IPS-18c (cell line): ENCODE data around the gene SALL1.
A peak's percentile ranks its signal among the peaks of the same experiment; 100 is the strongest.

Experiments
- H3K4me3 ChIP-seq: 2 replicates; pipeline ENCODE4 v1.7.0; 2013; ENCODE audit warnings: low read depth, mild to moderate bottlenecking, low read length, moderate library complexity; ENCODE audit not compliant: insufficient read depth
- H3K9me3 ChIP-seq: one replicate; pipeline ENCODE4 v1.6.1; 2013; ENCODE audit warnings: mild to moderate bottlenecking, low read length, moderate library complexity; ENCODE audit not compliant: control insufficient read depth, insufficient read depth

The SALL1 gene

DNA sequence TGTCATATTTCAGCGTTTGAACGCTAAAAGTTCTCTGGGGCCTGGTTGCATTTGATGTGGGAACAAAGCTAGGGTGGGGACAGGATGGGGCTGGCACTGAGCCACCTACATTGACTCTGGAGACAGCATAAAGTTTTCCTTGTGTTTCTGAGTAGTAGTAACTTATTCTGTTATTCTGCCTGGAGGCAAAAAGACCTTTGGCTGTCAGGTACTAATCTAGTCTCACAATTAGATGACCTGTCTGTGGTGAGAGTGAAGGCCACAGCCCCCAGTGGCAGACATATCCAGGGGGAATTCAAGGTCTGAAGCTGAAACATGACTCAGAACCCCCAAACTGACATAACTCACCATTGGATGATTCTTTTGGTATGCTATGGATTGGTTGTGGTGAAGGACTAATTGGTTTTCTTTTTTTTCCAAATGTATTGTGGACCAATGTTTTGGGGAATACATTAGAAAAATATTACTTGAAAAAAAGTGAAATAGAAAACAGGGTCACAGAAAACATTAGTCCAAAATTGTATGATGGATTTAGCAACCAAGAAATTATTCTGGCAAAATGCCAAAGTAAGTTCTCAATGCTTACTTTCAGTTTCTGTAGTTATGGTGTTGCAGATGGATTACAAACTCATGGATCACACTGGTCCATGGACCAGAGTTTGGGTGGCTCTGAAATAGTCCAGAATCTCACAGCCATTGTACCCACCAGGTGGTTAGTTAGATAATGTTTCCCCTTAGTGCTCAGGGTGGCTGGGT lies 10.5 kb upstream of the SALL1 start:
- Histone ChIP-seq H3K9me3 (no peaks in the 10 kb centered on the region), H3K4me3 (no peak overlapping the region)

DNA sequence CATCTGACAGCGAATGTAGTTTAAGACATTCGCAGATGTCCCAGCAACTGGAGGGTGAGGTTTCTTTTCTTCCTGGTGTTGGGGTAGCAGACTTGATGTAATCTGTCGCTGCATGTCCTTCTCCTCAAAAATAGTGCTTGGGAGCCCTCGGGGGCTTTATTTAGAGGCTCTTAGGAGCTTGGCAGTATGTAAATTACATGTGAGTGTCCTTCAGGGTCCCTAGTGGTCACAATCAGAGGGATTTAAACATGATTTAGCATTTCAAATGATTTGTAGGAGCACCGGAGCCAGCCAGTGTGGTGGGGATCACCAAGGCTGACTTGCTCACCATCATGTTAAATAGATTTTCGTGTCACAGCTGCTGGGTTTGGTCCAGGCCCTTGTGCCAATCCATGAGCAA lies 8.8 kb upstream of the SALL1 start:
- Histone ChIP-seq H3K4me3 (no peak overlapping the region), H3K9me3 (peaks cover 3% of the 10 kb centered on the region)

DNA sequence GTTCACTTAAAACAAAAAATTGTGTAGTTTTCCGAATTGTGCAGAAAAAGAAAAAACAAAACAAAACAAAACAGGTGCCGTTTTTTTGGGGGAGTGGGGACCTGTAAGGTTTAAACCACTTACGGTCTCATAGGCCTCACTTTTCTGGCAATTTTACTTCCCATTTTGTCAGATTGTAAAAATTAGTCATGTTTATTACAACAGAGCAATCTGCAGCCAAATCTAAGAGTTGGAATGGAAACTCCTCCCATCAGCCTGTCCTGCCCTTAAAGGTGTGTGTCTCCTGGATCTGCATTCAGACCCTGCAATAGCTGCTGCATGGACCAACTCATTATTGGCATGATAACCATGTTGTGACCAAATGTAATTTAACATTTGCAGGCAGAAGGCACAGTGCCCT lies 8.2 kb upstream of the SALL1 start:
- H3K4me3 ChIP-seq: no peak overlapping the region
- peaks cover 3% of the 10 kb centered on the region for H3K9me3 ChIP-seq

DNA sequence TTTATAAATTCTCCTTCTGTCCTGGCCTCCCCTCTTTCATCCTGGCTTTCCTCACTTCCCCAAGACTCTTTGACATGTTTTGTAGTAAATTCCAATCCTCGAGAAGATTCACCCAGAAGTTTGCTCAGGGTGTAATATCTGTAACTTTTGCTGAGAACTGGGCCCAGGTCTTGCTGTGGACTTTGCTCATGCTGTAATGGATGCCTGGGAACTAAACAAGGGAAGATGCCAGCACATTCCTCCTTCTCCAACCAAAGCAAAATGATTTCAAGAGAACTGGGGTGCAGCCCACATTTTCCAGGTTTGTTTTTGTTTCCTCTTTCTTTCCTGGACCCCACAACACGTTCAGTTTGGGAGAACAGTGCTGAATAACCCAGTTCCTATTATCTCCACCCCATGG lies 6.6 kb upstream of the SALL1 start:
- Histone ChIP-seq H3K4me3 (no peak overlapping the region), H3K9me3 (peaks cover 3% of the 10 kb centered on the region)

DNA sequence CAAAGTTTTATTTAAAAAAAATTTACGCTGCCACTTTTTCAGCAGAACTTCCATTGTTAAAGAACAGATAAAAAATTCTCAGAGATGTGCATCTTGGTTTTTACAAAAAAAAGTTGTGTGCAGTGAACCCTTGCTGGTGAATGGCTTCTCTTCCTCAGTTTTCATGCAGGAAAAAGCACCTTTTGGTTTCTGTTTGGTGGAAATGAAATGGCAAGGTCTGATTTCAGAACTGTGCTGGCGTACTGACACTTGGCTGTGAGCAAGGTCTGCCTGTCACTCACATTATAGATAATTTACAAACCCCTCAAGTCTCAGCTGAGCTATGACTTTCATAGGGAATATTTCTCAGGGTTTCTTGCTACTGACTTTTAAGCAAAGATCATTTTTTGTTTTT lies 5.7 kb upstream of the SALL1 start:
- peak overlapping the region; percentile 92; the same call in 1 of the 2 replicates for H3K4me3 ChIP-seq
- peaks cover 3% of the 10 kb centered on the region for H3K9me3 ChIP-seq

DNA sequence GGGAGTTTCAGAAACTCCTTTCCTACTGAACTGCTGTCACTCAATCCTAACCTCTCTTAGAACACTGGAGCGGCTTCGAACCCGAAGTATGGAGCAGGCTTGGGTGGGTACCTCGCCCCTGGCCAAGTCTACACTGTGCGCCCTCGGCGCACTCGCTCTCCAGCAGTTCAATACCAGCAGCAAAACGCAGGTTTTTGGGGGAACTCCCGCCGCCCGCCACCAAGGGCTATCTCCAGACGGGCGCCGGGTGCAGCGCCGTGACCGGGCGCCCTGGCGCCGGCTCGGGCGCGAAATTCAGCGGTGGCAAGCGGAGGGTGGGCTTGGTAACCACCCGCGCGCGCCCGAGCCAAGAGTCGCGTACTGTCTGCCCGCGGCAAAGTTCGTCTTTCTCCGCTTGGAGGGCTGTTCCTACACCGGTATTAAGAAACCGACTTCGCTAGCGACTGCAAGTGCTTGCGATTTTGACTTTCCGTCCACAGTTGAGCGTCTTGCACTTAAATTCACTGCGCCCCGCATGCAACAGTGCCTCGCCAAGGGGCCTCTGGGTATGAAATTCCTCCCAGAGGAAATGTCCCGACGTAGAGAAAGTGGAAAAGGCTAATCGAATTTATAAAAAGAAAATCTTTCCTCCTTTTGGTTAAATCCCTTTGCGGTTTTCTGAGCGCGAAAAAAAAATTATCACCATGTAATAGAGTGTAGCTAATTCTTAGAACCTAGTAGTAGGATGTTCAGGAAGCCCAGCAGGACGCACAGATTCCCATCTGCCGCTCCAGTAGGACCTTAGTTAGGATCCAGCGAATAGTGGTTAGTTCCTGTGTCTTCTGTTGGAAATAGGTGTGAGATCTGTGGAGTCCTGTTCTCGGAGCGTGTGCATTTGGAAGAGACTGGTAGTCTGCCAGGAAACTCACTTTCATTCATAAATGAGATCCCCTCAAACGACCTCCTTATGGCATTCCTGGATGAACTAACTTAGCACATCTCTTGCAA lies 5.0 kb upstream of the SALL1 start:
- peak overlapping the region; percentile 92 for H3K4me3 ChIP-seq
- H3K9me3 ChIP-seq: peaks cover 3% of the 10 kb centered on the region

DNA sequence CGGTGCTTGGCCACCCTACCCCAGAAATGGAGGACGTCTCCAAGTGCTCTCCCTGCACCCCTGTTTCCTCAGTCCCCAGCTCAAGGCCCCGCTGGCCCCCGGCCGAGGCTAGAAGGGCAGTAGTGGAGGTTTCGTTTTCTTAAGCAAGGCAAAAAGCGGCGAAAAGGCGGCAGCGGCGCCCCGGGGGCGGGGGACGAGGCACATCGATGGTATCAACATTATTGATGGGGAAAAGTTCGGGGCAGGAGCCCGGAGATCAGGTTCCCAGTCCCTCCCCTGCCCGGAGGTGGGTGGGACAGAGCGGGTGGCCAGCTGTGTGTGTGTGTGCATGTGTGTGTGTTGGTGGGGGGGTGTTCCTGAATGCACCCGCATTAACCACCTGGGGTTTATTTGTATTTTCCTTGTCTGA lies 4.1 kb upstream of the SALL1 start:
- Histone ChIP-seq H3K9me3 (peaks cover 6% of the 10 kb centered on the region), H3K4me3 (peak overlapping the region; percentile 92)

DNA sequence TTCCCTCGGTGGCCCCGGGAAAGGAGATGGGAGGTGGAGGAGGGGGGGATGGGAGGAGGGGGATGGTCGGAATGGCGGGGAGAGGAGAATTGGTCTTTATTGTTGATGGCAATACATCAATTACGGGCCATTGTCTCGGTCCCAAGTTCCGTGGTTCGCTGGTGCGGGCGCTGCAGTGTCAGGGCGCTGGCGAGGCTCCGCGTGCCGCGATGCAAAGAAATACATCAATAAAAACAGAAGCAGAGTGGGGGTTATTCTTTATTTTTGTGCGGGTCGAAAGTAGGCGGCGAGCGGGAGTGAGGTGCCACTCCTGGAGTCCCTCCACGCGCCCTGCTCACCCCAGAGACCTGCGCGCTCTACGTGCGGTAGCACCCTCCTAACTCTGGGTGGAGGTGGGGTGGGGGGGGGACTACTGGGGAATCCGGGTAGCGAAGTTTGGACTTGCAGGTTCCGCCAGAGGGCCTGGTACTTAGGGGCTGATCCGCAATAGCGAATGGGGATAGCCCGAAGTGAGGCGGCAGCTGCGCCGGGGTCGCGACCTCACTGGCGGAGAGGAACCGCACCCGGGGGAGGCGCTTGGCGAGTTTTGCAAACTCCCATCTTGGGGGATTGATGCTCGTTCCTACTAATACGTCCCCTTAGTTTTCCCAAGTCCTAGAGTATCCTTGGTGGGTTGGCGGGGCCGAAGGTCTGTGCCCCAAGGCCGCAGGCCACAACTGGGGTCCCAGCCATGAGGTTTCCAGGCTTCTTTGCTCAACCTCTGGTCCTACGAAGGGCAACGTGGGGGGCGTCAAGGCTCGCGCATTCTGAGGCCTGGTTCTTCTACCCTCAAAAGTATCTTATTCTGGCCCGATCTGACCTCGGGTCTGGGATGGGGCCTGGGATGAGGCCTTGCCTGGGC lies 3.5 kb upstream of the SALL1 start:
- peak overlapping the region; percentile 92 for H3K4me3 ChIP-seq

DNA sequence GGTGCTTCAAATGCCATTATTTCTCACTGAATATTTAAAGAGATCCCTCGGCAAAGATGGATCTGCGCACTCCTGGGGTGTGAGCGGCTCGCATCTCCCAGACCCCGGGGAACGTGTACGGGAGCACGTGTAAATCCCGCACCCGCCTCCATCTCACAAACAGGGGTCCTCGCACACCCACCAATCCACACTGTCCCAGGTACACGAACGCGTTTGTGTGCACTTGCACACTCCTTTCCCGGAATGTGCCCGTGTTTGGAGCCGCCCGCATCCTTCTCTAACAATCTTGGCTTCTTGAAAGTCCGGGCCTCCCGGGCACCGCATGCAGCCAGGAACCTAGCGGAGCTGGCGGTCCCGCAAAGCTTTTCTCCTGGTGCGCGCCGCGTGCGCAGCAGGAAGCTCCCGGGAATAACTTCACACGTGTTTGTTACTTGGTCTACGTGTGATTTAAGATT lies 2.5 kb upstream of the SALL1 start:
- Histone ChIP-seq H3K9me3 (peaks cover 6% of the 10 kb centered on the region), H3K4me3 (peak overlapping the region; percentile 92)

More for the DNA sequence above, 3.5 kb upstream of the SALL1 start:
- H3K9me3 ChIP-seq: peaks cover 6% of the 10 kb centered on the region

DNA sequence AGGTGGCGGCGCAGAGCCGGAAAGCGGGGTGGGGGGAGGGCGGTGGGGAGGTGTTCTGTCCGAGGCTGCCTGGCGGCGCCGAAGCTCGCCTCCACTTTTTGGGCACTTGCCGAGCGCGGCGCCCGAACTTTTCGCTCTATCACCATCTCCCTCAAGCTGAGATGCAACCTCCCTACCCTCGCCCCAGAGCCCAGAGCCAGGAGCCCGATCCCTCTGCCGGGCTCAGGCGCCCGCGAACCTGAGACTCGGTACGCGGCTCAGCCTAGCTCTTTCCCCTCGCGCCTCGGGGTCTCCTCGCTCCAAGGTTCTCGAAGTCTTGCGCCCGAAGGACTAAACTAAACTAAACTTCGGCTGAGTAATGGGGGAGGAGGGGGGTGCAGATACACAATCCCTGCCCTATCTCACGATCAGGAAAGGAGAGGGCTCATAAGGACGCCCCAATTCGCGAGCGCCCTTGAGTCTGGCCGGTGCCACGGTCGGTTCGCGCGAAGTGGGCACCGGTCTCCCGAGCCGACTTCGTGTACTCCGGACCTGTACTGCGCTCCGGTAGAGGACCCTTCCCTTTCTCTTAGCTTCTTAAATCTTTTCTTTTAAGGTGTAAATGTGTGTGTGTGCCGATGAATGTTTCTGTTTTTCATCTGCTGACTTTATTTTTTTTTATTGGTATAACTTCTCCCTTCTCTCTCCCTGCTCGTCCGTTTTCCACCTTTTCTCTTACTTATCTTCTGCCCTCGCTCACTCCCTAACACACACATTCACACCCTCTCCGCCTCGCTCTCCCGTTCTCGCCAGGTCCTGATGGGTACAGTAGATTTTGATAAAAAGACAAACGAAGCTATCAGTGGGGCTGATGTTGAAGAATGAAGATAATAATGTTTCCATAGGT lies 1.9 kb upstream of the SALL1 start:
- H3K4me3 ChIP-seq: peak overlapping the region; percentile 92
- peaks cover 6% of the 10 kb centered on the region for H3K9me3 ChIP-seq

DNA sequence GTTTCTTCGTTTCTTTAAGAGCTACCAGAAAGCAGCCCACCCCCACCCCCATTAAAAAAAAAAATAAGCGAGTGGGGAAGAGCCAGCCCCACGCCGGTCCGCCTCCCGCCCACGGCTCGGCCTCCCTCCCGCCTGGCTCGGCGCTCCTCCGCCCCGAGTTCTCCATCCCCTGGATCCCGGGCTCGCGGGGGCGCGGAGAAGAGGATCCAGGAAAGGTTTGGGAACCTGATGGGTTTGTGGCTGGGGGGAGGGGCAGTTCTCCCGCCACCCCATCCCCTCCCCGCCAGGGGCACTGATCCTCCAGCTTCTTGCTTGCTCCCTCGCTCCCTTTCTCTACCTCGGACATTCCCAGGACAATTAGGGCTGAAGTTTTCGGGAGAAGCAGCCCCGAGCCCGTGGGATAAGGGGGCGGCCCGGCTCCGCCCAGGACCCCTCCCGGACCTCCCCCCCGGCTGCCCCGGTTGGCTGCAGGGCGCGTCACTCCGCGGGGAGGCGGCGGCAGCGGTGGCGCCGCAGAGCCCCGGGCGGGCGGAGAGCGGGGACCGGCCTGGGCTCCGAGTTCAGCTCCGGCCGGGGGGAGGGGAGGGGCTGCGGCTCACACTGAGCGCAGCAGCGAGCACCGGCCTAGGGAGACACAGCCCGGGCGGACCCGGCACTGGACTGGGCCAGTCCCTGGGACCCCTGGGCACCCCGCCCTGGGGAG lies 1.0 kb upstream of the SALL1 start:
- Histone ChIP-seq H3K4me3 (peak overlapping the region; percentile 92), H3K9me3 (peaks cover 6% of the 10 kb centered on the region)

DNA sequence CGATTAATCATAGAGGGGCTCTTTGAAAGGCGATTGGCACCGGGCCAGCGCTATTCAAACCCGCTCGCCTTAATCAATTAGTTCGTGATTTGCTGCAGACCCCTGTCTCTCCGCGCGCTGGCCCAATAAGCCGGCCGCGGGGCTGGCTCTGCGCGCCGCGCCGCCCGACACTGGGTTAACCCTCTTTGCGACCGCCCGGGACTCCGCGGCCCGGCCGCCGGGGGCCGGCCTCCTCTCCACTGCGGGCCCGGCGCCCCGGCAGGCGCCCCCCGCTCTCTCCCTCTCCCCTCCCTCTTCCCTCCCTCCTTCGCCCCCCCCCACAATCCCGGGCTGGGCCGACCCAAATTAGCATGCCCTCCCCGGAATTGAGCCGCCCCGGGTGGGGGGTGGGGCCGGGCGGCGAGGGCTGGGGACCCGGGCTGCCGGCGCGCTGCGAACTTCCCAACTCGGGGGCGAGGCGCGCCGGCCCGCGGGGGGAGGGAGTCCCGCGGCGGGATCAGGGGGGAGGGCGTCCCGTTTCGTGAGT lies 428 bp upstream of the SALL1 start:
- Histone ChIP-seq H3K4me3 (peak overlapping the region; percentile 92), H3K9me3 (peaks cover 6% of the 10 kb centered on the region)

DNA sequence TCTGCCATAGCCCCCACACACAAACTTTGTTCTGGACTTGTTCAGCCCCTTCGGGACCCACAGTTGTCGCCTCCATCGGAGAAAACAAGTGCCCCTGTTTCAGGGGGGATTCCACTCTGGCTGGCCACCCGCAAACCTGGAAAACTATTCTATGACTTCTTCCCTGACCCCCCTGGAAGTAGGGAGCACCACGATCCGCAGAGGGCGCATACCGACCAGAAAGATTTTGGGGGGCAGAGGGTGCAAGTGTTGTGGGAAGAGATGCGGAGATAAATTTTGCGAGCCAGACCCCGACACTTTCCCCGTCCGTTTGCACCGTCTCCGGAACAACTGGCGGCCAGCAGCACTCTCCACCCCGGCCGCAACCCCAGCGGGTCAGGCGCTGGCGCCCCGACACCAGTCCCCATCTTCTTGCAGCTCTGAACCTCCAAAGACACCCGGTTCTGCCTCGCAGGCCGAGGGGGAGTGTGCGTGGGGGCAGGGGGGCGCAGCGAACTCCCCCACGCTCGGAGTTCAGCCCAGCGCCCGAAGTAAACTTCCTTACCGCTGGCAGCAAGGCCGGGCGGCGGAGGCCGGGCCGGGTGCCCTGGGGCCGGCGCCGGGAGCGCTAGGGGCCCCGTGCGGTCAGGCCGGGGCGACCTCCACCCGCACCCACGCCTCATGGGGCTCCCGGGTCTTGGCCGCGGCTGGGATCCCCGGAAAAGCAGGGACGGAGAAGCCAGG lies 744 bp downstream of the SALL1 start:
- Histone ChIP-seq H3K9me3 (peaks cover 2% of the 10 kb centered on the region), H3K4me3 (peak overlapping the region; percentile 92)

DNA sequence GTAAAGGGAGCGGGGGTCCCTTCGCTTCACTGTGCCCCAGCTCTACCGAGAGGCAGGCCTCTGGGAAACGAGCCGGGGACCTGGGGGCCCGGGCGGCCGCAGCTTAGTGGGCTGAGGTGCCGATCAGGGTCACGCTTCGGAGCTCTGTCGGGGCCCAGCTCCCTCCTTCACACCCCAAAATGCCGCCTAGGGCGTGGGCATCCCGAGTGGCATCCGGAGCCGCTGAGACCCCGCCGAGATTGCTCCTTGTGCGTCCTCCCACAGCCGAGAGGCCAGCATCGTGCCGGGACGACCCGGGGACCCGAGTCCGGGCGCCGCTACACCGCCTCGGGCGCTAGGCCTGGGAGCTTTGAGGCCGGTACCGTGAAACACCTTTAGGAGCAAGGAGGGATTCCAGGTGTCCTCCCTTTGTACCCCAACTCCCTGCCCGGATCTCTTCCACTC lies 1.3 kb downstream of the SALL1 start:
- Histone ChIP-seq H3K4me3 (peak overlapping the region; percentile 92), H3K9me3 (peaks cover 2% of the 10 kb centered on the region)

DNA sequence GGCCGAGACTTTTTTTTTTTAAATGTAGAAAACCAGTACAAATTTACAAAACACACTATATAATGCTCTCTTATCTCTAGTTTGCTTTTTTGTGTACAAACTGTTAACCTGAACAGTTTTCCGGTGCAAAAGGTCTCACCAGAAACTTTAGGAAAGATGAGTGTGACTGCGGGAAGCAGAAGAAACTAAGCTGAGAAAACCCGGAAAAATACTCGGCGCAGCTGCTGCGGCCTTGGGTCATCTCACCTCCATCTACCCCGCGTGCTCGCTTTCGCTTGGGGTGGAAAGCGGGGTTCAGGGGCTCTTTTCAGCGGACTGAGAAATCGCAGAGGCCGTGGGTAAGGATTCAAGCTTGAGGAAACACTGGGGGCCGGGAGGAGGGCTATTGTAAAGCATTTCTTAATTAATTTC lies 1.8 kb downstream of the SALL1 start:
- Histone ChIP-seq H3K4me3 (peak overlapping the region; percentile 92), H3K9me3 (peaks cover 2% of the 10 kb centered on the region)
